ENCODE data around the gene MYO1H. TPM values are rescaled to one million over a fixed set of nuclear protein-coding genes. Genes with fewer than 3 reads are reported as not detected.

Gene MYO1H
- total and polyA plus RNA-seq, 2 experiments from 2014 or later, result not detected

DNA sequence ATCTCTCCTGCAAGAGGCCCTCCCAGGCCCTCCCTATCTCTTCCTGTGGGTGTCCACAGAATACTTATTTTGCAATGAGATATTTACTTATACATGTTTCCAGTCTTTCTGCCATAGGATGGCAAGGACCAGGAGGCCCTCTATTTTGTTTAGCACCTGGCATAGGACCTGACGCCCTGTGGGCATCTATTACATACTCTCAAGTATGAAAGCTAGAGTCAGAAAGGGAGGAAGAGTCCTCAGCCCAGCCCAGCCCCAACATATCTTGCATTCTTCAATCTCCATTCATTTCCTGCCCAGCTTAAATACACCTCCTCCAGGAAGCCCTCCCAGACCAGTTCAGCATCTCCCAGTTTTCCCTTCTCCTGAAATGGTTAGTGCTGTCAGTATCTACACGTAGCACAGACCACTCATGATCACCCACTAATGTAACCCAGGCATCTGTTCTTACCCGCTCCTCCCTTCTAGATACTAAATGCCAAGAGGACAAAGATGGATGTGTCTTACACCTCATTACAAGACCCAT is 46.0 kb upstream of the MYO1H start (continued):
- TF ChIP-seq EZH2 (IDR thresholded peaks at IDR 0.05; ENCODE audit: low read depth, unreplicated experiment) (no peak), JUNB (IDR thresholded peaks at IDR 0.05; ENCODE audit: unreplicated experiment) (no peak), NANOG (IDR thresholded peaks at IDR 0.05; ENCODE audit: borderline replicate concordance) (no peak), STAT1 (IDR thresholded peaks at IDR 0.05; ENCODE audit: unreplicated experiment) (no peak), POLR2AphosphoS5 (IDR thresholded peaks at IDR 0.05; ENCODE audit: low read depth) (no peak)
- TF ChIP-seq, protein P1, sequence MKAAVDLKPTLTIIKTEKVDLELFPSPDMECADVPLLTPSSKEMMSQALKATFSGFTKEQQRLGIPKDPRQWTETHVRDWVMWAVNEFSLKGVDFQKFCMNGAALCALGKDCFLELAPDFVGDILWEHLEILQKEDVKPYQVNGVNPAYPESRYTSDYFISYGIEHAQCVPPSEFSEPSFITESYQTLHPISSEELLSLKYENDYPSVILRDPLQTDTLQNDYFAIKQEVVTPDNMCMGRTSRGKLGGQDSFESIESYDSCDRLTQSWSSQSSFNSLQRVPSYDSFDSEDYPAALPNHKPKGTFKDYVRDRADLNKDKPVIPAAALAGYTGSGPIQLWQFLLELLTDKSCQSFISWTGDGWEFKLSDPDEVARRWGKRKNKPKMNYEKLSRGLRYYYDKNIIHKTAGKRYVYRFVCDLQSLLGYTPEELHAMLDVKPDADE (IDR thresholded peaks at IDR 0.05), result no peak

DNA sequence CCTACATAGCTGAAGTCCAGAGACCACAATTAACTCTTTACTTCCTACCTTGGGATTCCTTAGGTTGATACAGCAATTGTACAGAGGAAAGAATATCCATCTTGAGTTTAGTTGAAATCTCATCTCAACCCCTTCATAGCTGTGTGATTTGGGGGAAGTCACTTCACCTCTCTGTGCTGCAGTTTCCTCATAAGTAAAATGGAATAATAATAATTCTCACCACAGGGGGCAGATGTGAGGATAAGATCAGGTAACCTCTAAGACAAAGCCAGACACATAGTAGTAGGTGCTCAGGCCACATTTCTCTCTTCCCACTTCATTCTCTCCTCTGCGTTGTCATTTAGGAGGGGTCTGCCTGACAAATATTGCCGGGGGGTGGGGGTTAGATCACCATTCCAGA is 45.3 kb upstream of the MYO1H start:
- Histone ChIP-seq H3K79me2 (replicated peaks; ENCODE audit: insufficient read depth) (no peaks in the 10 kb centered on the region), H2AFZ (no peak overlapping the region), H3K4me1 (ENCODE audit: insufficient read depth) (peaks cover 4% of the 10 kb centered on the region; the same call in 1 of the 2 replicates), H3K36me3 (ENCODE audit: insufficient read depth) (no peaks in the 10 kb centered on the region), H3K4me3 (no peak overlapping the region), H3K9me2 (ENCODE audit: insufficient read depth) (no peaks in the 10 kb centered on the region), H3F3A (replicated peaks; ENCODE audit: low read depth) (no peaks in the 10 kb centered on the region), H4K20me1 (replicated peaks; ENCODE audit: insufficient read depth) (no peaks in the 10 kb centered on the region), H3K4me2 (no peak overlapping the region), H3K27ac (ENCODE audit: low read depth) (no peak overlapping the region), H3K27me3 (ENCODE audit: insufficient read depth) (peaks cover 10% of the 10 kb centered on the region)
- H3K4me1 Mint-ChIP-seq, result peaks cover 4% of the 10 kb centered on the region
- peaks cover 8% of the 10 kb centered on the region for H3K27me3 Mint-ChIP-seq (ENCODE audit: insufficient read depth, low read depth, poor library complexity)
- H3K36me3 Mint-ChIP-seq (ENCODE audit: low read depth), result no peaks in the 10 kb centered on the region
- ATAC-seq (no peak), DNase-seq (ENCODE audit: low spot score) (peak; percentile 36)
- no peak overlapping the region for H3K4me3 Mint-ChIP-seq
- H3K27ac Mint-ChIP-seq, result no peak overlapping the region
- no peaks in the 10 kb centered on the region for H3K9me3 Mint-ChIP-seq
- TF ChIP-seq JUNB (IDR thresholded peaks at IDR 0.05; ENCODE audit: unreplicated experiment), result no peak
- no peak for TF ChIP-seq ZNF114 (CRISPR knock-in tag; IDR thresholded peaks at IDR 0.05)
- TF ChIP-seq, protein P2, sequence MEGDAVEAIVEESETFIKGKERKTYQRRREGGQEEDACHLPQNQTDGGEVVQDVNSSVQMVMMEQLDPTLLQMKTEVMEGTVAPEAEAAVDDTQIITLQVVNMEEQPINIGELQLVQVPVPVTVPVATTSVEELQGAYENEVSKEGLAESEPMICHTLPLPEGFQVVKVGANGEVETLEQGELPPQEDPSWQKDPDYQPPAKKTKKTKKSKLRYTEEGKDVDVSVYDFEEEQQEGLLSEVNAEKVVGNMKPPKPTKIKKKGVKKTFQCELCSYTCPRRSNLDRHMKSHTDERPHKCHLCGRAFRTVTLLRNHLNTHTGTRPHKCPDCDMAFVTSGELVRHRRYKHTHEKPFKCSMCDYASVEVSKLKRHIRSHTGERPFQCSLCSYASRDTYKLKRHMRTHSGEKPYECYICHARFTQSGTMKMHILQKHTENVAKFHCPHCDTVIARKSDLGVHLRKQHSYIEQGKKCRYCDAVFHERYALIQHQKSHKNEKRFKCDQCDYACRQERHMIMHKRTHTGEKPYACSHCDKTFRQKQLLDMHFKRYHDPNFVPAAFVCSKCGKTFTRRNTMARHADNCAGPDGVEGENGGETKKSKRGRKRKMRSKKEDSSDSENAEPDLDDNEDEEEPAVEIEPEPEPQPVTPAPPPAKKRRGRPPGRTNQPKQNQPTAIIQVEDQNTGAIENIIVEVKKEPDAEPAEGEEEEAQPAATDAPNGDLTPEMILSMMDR (conservative IDR thresholded peaks at IDR 0.05; ENCODE audit: low read depth in 2 of 2), result peak in 1 of 2 experiments; percentile 28; a peak in 1 of 4 replicates
- TF ChIP-seq CREB1 (CRISPR knock-in tag; IDR thresholded peaks at IDR 0.05; ENCODE audit: low read depth), result no peak
- no peak for TF ChIP-seq EZH2 (IDR thresholded peaks at IDR 0.05; ENCODE audit: low read depth, unreplicated experiment)
- TF ChIP-seq, protein P3, sequence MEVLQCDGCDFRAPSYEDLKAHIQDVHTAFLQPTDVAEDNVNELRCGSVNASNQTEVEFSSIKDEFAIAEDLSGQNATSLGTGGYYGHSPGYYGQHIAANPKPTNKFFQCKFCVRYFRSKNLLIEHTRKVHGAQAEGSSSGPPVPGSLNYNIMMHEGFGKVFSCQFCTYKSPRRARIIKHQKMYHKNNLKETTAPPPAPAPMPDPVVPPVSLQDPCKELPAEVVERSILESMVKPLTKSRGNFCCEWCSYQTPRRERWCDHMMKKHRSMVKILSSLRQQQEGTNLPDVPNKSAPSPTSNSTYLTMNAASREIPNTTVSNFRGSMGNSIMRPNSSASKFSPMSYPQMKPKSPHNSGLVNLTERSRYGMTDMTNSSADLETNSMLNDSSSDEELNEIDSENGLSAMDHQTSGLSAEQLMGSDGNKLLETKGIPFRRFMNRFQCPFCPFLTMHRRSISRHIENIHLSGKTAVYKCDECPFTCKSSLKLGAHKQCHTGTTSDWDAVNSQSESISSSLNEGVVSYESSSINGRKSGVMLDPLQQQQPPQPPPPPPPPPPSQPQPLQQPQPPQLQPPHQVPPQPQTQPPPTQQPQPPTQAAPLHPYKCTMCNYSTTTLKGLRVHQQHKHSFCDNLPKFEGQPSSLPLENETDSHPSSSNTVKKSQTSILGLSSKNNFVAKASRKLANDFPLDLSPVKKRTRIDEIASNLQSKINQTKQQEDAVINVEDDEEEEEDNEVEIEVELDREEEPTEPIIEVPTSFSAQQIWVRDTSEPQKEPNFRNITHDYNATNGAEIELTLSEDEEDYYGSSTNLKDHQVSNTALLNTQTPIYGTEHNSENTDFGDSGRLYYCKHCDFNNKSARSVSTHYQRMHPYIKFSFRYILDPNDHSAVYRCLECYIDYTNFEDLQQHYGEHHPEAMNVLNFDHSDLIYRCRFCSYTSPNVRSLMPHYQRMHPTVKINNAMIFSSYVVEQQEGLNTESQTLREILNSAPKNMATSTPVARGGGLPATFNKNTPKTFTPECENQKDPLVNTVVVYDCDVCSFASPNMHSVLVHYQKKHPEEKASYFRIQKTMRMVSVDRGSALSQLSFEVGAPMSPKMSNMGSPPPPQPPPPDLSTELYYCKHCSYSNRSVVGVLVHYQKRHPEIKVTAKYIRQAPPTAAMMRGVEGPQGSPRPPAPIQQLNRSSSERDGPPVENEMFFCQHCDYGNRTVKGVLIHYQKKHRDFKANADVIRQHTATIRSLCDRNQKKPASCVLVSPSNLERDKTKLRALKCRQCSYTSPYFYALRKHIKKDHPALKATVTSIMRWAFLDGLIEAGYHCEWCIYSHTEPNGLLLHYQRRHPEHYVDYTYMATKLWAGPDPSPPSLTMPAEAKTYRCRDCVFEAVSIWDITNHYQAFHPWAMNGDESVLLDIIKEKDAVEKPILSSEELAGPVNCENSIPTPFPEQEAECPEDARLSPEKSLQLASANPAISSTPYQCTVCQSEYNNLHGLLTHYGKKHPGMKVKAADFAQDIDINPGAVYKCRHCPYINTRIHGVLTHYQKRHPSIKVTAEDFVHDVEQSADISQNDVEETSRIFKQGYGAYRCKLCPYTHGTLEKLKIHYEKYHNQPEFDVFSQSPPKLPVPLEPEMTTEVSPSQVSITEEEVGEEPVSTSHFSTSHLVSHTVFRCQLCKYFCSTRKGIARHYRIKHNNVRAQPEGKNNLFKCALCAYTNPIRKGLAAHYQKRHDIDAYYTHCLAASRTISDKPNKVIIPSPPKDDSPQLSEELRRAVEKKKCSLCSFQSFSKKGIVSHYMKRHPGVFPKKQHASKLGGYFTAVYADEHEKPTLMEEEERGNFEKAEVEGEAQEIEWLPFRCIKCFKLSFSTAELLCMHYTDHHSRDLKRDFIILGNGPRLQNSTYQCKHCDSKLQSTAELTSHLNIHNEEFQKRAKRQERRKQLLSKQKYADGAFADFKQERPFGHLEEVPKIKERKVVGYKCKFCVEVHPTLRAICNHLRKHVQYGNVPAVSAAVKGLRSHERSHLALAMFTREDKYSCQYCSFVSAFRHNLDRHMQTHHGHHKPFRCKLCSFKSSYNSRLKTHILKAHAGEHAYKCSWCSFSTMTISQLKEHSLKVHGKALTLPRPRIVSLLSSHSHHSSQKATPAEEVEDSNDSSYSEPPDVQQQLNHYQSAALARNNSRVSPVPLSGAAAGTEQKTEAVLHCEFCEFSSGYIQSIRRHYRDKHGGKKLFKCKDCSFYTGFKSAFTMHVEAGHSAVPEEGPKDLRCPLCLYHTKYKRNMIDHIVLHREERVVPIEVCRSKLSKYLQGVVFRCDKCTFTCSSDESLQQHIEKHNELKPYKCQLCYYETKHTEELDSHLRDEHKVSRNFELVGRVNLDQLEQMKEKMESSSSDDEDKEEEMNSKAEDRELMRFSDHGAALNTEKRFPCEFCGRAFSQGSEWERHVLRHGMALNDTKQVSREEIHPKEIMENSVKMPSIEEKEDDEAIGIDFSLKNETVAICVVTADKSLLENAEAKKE (CRISPR knock-in tag; IDR thresholded peaks at IDR 0.05), result no peak
- TF ChIP-seq STAT1 (IDR thresholded peaks at IDR 0.05; ENCODE audit: unreplicated experiment), result no peak
- TF ChIP-seq POLR2AphosphoS5 (IDR thresholded peaks at IDR 0.05; ENCODE audit: low read depth), result no peak

Measured in GM23338 (cell line).